H1 (cell line): ENCODE data around the gene PLP2. TPM values are rescaled to one million over a fixed set of nuclear protein-coding genes. Genes with fewer than 3 reads are reported as not detected.

Experiments
- BCL11A ChIP-seq, 2 experiments: IDR thresholded peaks; one replicate each; pipeline ENCODE4 v1.6.1; 2011; ENCODE audit warnings: low read depth in 2 of 2, low read length in 2 of 2, mild to moderate bottlenecking in 2 of 2
- CBX5 ChIP-seq: fragments of 300-800, 300-1000 bp; sonication (generic); IDR thresholded peaks from 2 replicates; pipeline ENCODE4 v1.7.1; 2016; ENCODE audit warnings: antibody characterized with exemption, low read length, low read depth
- CBX8 ChIP-seq: fragments of 300-800, 300-1000 bp; sonication (generic); IDR thresholded peaks from 2 replicates; pipeline ENCODE4 v1.7.1; 2016; ENCODE audit warnings: low read depth, low read length, borderline replicate concordance
- GABPA ChIP-seq: IDR thresholded peaks from 2 replicates; pipeline ENCODE4 v1.6.1; 2011; ENCODE audit warnings: mild to moderate bottlenecking, low read length, moderate library complexity, borderline replicate concordance; ENCODE audit not compliant: insufficient read depth
- JUND ChIP-seq: IDR thresholded peaks from 2 replicates; pipeline ENCODE4 v1.6.1; 2011; ENCODE audit warnings: mild to moderate bottlenecking, improper control_type of control experiment, low read length
- POLR2A ChIP-seq, 2 experiments: IDR thresholded peaks; 1 replicate in 1 of 2; 2 replicates in 1 of 2; pipeline ENCODE4 v1.6.1; 2011; ENCODE audit warnings: low read depth in 2 of 2, low read length in 2 of 2, mild to moderate bottlenecking in 2 of 2; ENCODE audit errors: control extremely low read depth in 1 of 2
- POLR2AphosphoS5 ChIP-seq: IDR thresholded peaks from 2 replicates; pipeline ENCODE4 v1.6.1; 2011; ENCODE audit warnings: low read depth, low read length
- RXRA ChIP-seq: IDR thresholded peaks from 2 replicates; pipeline ENCODE4 v1.6.1; 2011; ENCODE audit warnings: low read depth, mild to moderate bottlenecking, low read length, moderate library complexity; ENCODE audit not compliant: insufficient read depth
- TEAD4 ChIP-seq: IDR thresholded peaks from 2 replicates; pipeline ENCODE4 v1.6.1; 2012; ENCODE audit warnings: low read depth, low read length, inconsistent platforms, mixed read lengths
- polyA plus RNA-seq, 7 experiments: library from polyadenylated mRNA; depleted of rRNA in 3 of 7; stranded (reverse) in 5 of 7; unstranded in 2 of 7; fragments of >200 nt in 5 of 7; fragments of 200-250 nt in 2 of 7; gene quantifications; 1 replicate in 5 of 7; 2 replicates in 1 of 7; 4 replicates in 1 of 7; pipeline versions ENCODE4 v1.2.1 to v1.2.3, GENCODE V29; 2011 to 2013; ENCODE audit warnings: missing spikeins in 2 of 7, mixed read lengths in 2 of 7
- total RNA-seq: library from RNA; stranded (reverse); fragmentation: NEBNext Ultra II Directional; extraction: Animal tissue kit (Norgen Biotek cat#: 25700); gene quantifications from 2 replicates; pipeline ENCODE4 v1.2.1, GENCODE V29; 2021
- TF ChIP-seq, protein P1 (sequence below): fragments of 300-600 bp; sonication (generic); IDR thresholded peaks from 2 replicates; pipeline ENCODE4 v1.7.1; 2012; ENCODE audit warnings: low read length, moderate library complexity, mild to moderate bottlenecking, inconsistent platforms; ENCODE audit not compliant: insufficient replicate concordance
- TF ChIP-seq, protein P2 (sequence below): IDR thresholded peaks from 2 replicates; pipeline ENCODE4 v1.6.1; 2011; ENCODE audit warnings: low read length, improper control_type of control experiment

PLP2 gene
- total and polyA plus RNA-seq, 2 of the 8 experiments (the other 6 are each of a cell fraction or from before 2014, with no cell fraction given), result 10.3 to 23.4 TPM

DNA sequence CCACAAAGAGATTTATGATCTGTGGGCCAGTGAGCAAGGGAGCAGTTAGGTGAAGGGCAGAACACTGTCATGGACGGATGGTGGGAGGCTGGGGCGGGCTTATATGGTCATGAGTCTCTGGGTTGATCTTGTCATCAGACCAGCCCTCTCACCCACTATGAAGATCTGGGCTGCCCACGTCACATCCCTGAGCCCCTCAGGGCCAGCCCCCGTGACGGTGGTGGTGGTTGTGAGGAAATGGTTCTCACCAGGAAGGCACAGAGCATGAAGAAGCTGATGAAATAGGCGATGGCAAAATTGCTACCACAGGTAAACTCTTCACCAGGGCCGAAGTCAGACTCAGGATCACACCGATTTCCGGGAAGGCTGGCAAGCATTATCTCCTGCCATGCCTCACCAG, 39.4 kb downstream of the PLP2 start (continued):
- TF ChIP-seq, protein P1, sequence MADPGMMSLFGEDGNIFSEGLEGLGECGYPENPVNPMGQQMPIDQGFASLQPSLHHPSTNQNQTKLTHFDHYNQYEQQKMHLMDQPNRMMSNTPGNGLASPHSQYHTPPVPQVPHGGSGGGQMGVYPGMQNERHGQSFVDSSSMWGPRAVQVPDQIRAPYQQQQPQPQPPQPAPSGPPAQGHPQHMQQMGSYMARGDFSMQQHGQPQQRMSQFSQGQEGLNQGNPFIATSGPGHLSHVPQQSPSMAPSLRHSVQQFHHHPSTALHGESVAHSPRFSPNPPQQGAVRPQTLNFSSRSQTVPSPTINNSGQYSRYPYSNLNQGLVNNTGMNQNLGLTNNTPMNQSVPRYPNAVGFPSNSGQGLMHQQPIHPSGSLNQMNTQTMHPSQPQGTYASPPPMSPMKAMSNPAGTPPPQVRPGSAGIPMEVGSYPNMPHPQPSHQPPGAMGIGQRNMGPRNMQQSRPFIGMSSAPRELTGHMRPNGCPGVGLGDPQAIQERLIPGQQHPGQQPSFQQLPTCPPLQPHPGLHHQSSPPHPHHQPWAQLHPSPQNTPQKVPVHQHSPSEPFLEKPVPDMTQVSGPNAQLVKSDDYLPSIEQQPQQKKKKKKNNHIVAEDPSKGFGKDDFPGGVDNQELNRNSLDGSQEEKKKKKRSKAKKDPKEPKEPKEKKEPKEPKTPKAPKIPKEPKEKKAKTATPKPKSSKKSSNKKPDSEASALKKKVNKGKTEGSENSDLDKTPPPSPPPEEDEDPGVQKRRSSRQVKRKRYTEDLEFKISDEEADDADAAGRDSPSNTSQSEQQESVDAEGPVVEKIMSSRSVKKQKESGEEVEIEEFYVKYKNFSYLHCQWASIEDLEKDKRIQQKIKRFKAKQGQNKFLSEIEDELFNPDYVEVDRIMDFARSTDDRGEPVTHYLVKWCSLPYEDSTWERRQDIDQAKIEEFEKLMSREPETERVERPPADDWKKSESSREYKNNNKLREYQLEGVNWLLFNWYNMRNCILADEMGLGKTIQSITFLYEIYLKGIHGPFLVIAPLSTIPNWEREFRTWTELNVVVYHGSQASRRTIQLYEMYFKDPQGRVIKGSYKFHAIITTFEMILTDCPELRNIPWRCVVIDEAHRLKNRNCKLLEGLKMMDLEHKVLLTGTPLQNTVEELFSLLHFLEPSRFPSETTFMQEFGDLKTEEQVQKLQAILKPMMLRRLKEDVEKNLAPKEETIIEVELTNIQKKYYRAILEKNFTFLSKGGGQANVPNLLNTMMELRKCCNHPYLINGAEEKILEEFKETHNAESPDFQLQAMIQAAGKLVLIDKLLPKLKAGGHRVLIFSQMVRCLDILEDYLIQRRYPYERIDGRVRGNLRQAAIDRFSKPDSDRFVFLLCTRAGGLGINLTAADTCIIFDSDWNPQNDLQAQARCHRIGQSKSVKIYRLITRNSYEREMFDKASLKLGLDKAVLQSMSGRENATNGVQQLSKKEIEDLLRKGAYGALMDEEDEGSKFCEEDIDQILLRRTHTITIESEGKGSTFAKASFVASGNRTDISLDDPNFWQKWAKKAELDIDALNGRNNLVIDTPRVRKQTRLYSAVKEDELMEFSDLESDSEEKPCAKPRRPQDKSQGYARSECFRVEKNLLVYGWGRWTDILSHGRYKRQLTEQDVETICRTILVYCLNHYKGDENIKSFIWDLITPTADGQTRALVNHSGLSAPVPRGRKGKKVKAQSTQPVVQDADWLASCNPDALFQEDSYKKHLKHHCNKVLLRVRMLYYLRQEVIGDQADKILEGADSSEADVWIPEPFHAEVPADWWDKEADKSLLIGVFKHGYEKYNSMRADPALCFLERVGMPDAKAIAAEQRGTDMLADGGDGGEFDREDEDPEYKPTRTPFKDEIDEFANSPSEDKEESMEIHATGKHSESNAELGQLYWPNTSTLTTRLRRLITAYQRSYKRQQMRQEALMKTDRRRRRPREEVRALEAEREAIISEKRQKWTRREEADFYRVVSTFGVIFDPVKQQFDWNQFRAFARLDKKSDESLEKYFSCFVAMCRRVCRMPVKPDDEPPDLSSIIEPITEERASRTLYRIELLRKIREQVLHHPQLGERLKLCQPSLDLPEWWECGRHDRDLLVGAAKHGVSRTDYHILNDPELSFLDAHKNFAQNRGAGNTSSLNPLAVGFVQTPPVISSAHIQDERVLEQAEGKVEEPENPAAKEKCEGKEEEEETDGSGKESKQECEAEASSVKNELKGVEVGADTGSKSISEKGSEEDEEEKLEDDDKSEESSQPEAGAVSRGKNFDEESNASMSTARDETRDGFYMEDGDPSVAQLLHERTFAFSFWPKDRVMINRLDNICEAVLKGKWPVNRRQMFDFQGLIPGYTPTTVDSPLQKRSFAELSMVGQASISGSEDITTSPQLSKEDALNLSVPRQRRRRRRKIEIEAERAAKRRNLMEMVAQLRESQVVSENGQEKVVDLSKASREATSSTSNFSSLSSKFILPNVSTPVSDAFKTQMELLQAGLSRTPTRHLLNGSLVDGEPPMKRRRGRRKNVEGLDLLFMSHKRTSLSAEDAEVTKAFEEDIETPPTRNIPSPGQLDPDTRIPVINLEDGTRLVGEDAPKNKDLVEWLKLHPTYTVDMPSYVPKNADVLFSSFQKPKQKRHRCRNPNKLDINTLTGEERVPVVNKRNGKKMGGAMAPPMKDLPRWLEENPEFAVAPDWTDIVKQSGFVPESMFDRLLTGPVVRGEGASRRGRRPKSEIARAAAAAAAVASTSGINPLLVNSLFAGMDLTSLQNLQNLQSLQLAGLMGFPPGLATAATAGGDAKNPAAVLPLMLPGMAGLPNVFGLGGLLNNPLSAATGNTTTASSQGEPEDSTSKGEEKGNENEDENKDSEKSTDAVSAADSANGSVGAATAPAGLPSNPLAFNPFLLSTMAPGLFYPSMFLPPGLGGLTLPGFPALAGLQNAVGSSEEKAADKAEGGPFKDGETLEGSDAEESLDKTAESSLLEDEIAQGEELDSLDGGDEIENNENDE, result no peak
- TF ChIP-seq, protein P2, sequence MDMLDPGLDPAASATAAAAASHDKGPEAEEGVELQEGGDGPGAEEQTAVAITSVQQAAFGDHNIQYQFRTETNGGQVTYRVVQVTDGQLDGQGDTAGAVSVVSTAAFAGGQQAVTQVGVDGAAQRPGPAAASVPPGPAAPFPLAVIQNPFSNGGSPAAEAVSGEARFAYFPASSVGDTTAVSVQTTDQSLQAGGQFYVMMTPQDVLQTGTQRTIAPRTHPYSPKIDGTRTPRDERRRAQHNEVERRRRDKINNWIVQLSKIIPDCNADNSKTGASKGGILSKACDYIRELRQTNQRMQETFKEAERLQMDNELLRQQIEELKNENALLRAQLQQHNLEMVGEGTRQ, result no peak
- no peak for TF ChIP-seq CBX5
- no peak for TF ChIP-seq POLR2AphosphoS5
- no peak for TF ChIP-seq GABPA
- no peak for TF ChIP-seq JUND
- no peak for TF ChIP-seq TEAD4
- TF ChIP-seq RXRA, result no peak
- TF ChIP-seq CBX8, result no peak
- TF ChIP-seq POLR2A (IDR thresholded peaks at IDR 0.05; ENCODE audit: control extremely low read depth in 1 of 2, low read depth in 2 of 2, low read length in 2 of 2), result no peak
- no peak for TF ChIP-seq BCL11A (IDR thresholded peaks at IDR 0.05; ENCODE audit: low read depth in 2 of 2, low read length in 2 of 2)
